ENCODE results near the gene SPI1.

SPI1 gene

DNA sequence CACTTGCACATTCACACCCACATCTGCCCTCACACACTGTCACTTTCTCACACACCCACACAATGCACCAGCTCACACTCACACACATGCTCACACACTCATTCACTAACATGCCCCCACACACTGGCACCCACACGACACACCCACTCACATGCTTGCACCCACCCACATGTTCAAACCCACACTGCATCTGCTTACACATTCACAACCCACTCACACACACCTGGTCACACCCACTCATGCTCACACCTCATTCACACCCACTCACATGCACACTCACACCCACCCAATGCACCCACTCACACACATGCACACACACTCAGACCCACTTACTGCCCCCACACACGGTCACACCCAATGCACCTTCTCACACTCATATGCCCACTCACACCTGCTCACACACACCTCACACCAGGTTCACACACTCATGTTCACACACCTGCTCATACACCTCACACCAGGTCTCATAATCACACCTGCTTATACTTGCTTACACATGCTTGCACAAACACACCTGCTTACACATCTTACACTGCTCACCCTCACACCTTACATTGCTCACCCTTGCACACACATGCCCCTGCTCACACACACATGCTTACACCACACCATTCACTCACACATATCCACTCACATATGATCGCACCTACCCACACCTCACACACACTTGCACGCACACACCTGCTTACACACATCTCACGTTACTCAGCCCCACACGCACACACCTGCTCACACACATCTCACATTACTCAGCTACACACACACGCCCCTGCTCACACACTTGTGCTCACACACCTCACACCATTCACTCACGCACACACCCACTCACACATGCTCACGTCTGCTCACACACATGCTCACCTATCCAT is 22.0 kb downstream of the SPI1 start:
- no peak for DNase-seq

DNA sequence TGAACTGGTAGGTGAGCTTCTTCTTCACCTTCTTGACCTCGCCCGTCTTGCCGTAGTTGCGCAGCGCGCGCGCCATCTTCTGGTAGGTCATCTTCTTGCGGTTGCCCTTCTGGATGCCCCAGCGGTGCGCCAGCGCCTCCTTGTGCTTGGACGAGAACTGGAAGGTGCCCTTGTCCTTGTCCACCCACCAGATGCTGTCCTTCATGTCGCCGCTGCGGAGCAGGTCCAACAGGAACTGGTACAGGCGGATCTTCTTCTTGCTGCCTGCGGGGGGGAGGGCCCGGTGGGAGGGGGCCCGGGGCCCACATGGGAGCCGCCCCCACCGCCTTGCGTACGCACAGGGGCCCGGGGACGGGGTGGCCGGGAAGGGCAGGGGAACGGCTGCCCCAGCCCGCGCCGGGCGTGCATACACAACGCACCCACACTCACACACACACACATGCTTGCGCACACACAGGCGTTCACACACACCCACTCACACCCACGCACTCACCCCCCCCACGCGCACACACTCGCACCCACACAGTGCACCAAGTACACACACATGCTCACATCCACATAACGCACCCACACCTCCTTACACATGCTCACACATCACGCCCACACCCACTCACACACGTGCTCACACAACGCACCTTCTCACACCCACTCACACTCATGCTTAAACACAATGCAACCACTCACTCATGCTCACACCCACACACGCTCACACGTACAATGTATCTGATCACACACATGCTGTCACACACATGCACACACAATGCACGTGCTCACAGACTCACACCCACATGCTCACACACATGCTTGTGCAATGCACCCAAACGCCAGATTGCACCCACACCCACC is 22.8 kb downstream of the SPI1 start:
- no peak for DNase-seq

- DNase-seq, result no peak
Observed at GRCh38 chr11:47354913-47355282, 23.4 kb downstream of the SPI1 start.

GRCh38 chr11:47353978-47354774 is 24.2 kb downstream of the SPI1 start:
- no peak for DNase-seq

GRCh38 chr11:47352556-47352955 is 25.8 kb downstream of the SPI1 start, which contains the start of gene MYBPC3:
Gene MYBPC3 (minus strand): TSS chr11:47352702. CDS start chr11:47352647, 55 bp downstream.
- DNase-seq, result no peak

- no peak for DNase-seq
Observed at GRCh38 chr11:47351156-47352126, 26.9 kb downstream of the SPI1 start.

- no peak for DNase-seq
Observed at GRCh38 chr11:47350315-47350714, 28.0 kb downstream of the SPI1 start.

DNA sequence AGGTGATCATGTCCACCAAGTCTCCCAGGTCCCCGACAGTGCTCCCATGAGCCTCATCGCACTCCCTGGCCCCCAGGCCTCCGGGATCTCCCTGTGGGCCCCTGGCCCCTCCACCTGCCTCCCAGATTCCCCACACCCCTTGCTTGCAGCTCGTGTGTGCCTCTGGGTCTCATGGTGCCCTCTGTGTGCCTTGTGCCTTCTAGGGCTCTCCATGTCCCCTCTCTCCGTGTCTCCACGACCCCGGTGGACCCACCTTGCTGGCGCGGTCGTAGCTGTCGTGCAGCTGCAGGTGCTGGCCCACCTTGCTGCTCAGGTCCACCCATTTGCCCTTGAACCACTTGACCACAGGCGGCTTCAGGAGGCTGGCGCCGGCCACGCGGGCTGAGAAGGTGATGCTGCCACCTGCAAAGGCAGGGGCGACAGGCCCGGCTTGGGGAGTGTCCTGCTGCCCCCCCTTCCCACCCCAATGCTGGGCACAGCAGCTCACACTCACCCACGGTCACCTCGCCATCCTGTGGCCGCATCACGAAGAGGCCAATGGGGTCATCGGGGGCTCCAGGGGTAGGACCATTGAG is 28.7 kb downstream of the SPI1 start:
- no peak for DNase-seq

GRCh38 chr11:47348859-47349258 is 29.5 kb downstream of the SPI1 start:
- DNase-seq, result no peak

- DNase-seq, result no peak
Observed at GRCh38 chr11:47348131-47348802, 30.1 kb downstream of the SPI1 start.

- DNase-seq, result no peak
Observed at GRCh38 chr11:47347137-47347536, 31.2 kb downstream of the SPI1 start.

- no peak for DNase-seq
Observed at GRCh38 chr11:47345890-47346563, 32.3 kb downstream of the SPI1 start.

GRCh38 chr11:47342854-47343253 is 35.5 kb downstream of the SPI1 start:
- no peak for DNase-seq

- no peak for DNase-seq
Observed at GRCh38 chr11:47342036-47342803, 36.1 kb downstream of the SPI1 start.

- no peak for DNase-seq
Observed at GRCh38 chr11:47340980-47341775, 37.2 kb downstream of the SPI1 start.

DNA sequence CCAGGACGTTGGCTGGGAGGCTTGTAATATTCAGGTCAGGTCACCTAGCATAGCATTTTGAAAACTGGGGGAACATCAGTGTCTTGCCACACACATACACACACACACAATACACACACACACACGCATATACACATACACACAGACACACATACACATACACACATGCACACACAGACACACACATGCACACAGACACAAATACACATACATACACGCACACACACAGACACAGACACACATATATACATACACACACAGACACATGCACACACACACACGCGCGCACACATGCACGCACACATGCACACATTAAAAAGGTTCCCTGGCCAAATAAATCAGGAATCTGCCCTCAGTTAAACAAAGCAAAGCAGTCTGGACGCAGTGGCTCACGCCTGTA is 38.3 kb downstream of the SPI1 start:
- DNase-seq, result no peak

DNA sequence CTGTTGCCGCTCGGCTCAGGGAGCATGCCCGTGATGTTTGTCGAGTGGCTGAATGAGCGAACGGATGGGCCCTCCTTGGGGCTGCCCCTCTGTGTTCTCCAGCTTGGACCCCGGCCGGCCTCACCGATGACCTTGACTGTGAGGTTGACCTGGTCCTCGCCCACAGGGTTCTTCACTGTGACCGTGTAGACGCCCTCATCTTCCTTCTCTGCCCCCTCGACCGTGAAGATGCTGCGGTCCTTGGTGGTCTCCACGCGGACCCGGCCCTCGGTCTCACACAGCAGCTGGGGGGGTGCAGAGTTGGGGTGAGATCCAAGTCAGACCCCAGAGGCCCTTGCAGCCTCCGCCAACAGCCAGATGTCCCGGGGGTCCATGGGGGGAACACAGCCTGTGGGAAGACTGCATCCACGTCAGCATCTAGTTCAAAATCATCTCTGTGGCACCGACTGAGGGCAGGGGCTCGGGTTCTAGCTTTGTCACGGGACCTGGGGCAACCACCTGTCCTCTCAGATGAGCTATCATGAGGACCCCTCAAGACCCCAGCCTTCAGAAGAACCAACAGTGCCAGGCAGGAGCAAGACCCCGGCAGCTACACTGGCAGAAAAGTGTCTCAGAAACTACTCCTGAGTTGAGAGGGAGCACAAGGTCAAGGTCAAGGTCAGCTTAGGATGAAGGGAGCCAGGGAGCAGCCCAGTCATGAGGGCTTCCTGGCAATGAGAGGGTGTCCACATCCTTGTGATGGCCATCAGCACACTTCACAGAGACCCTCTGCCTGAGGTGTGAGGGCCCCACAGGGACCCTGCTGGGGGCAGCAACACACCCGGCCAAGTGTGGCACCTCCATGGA is 39.7 kb downstream of the SPI1 start:
- DNase-seq, result no peak
